Astrocyte (in vitro differentiated cells and primary cell): Measurements from ENCODE around the gene AJAP1. TPM values are rescaled to one million over a fixed set of nuclear protein-coding genes. Genes with fewer than 3 reads are reported as not detected.

Experiments used
- DNase-seq: peaks from one replicate; pipeline ENCODE4 v3.0.0-alpha.2; 2010; ENCODE audit warnings: low read depth
- FAIRE-seq: peaks from 2 replicates; lab custom pipeline; 2011; peaks lifted over from hg19 to GRCh38; lab: Jason Lieb, UNC
- H2AFZ ChIP-seq: 2 replicates; pipeline ENCODE4 v1.6.0; 2012; ENCODE audit warnings: low read depth, low read length, inconsistent platforms
- H3K27ac ChIP-seq: 2 replicates; pipeline ENCODE4 v1.5.1; 2011; ENCODE audit warnings: low read depth, low read length, inconsistent platforms
- H3K27me3 ChIP-seq: 2 replicates; pipeline ENCODE4 v1.6.0; 2011; ENCODE audit warnings: low read length, inconsistent platforms; ENCODE audit not compliant: insufficient read depth
- H3K36me3 ChIP-seq: 2 replicates; pipeline ENCODE4 v1.5.1; 2011; ENCODE audit warnings: low read length, inconsistent platforms; ENCODE audit not compliant: insufficient read depth
- H3K4me1 ChIP-seq: 2 replicates; pipeline ENCODE4 v1.5.1; 2011; ENCODE audit warnings: low read length, inconsistent platforms; ENCODE audit not compliant: insufficient read depth
- H3K4me2 ChIP-seq: 2 replicates; pipeline ENCODE4 v1.6.0; 2012; ENCODE audit warnings: low read length, inconsistent platforms
- H3K4me3 ChIP-seq: 2 replicates; pipeline ENCODE4 v1.5.1; 2011; ENCODE audit warnings: low read depth, mild to moderate bottlenecking, low read length, inconsistent platforms; ENCODE audit not compliant: insufficient read depth
- H3K79me2 ChIP-seq: 2 replicates; pipeline ENCODE4 v1.6.0; 2012; ENCODE audit warnings: mild to moderate bottlenecking, low read length, inconsistent platforms; ENCODE audit not compliant: insufficient read depth
- H3K9ac ChIP-seq: 2 replicates; pipeline ENCODE4 v1.6.0; 2012; ENCODE audit warnings: mild to moderate bottlenecking, low read length, inconsistent platforms
- H3K9me3 ChIP-seq: 2 replicates; pipeline ENCODE4 v1.5.1; 2012; ENCODE audit warnings: low read depth, mild to moderate bottlenecking, low read length, inconsistent platforms; ENCODE audit not compliant: insufficient read depth
- H4K20me1 ChIP-seq: 2 replicates; pipeline ENCODE4 v1.6.0; 2012; ENCODE audit warnings: low read length, inconsistent platforms; ENCODE audit not compliant: insufficient read depth
- H3K27ac Mint-ChIP-seq: one replicate; pipeline ENCODE4 v1.8.0; 2021; ENCODE audit warnings: mild to moderate bottlenecking, mixed read lengths; ENCODE audit not compliant: unreplicated experiment
- H3K27me3 Mint-ChIP-seq: one replicate; pipeline ENCODE4 v1.8.0; 2021; ENCODE audit warnings: low read depth, mixed read lengths; ENCODE audit not compliant: unreplicated experiment
- H3K36me3 Mint-ChIP-seq: one replicate; pipeline ENCODE4 v1.8.0; 2021; ENCODE audit warnings: low read depth, mixed read lengths; ENCODE audit not compliant: unreplicated experiment
- H3K4me1 Mint-ChIP-seq: one replicate; pipeline ENCODE4 v1.8.0; 2021; ENCODE audit warnings: low read depth, mixed read lengths; ENCODE audit not compliant: unreplicated experiment
- H3K4me3 Mint-ChIP-seq: one replicate; pipeline ENCODE4 v1.8.0; 2021; ENCODE audit warnings: mild to moderate bottlenecking, moderate library complexity, mixed read lengths; ENCODE audit not compliant: unreplicated experiment
- H3K9me3 Mint-ChIP-seq: one replicate; pipeline ENCODE4 v1.8.0; 2021; ENCODE audit warnings: mild to moderate bottlenecking, mixed read lengths; ENCODE audit not compliant: unreplicated experiment
- CTCF ChIP-seq: IDR thresholded peaks from 2 replicates; pipeline ENCODE4 v1.5.1; 2011; ENCODE audit warnings: low read depth, mild to moderate bottlenecking, inconsistent platforms, low read length, moderate library complexity; ENCODE audit not compliant: insufficient read depth
- EZH2 ChIP-seq: IDR thresholded peaks from 2 replicates; pipeline ENCODE4 v1.6.1; 2012; ENCODE audit warnings: mild to moderate bottlenecking, low read length, inconsistent platforms; ENCODE audit not compliant: insufficient read depth
- total RNA-seq: library from RNA; stranded (reverse); gene quantifications from 2 replicates; pipeline ENCODE4 v1.2.1, GENCODE V29; 2021

Gene AJAP1
- total RNA-seq, 1 donor from 2014 or later: 0.34 TPM

DNA sequence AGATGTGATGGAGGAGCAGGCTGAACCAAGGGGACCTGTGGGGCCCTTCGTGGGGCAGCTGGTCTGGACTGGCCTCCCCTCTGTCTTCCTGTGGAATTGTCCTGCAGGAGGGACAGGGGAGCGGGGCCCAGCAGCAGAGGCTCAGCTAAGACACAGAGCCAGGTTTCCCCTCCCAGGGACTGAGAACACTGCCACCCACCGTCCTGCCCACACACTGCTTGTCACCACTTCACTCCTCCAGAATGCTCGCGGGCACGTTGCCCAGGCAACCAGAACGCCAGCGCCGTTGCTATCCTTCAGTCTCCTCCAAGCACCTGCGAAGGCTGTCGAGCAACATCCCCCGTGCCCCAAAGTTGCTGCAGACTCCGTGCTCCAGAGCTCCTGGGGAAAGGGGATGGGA lies 46.4 kb downstream of the AJAP1 start:
- Mint-ChIP-seq H3K27ac (no peak overlapping the region), H3K4me1 (peaks cover 7% of the 10 kb centered on the region), H3K4me3 (no peak overlapping the region), H3K27me3 (peaks cover 26% of the 10 kb centered on the region), H3K9me3 (no peaks in the 10 kb centered on the region), H3K36me3 (no peaks in the 10 kb centered on the region)
- TF ChIP-seq CTCF: no peak
- no peak for TF ChIP-seq EZH2
- no peaks in the 10 kb centered on the region for H3K36me3 ChIP-seq
- no peak overlapping the region for H3K4me2 ChIP-seq
- no peak overlapping the region for H2AFZ ChIP-seq
- no peaks in the 10 kb centered on the region for H3K79me2 ChIP-seq
- no peaks in the 10 kb centered on the region for H3K4me1 ChIP-seq
- peaks cover 5% of the 10 kb centered on the region for H3K9me3 ChIP-seq
- H3K9ac ChIP-seq: no peak overlapping the region
- H4K20me1 ChIP-seq: no peaks in the 10 kb centered on the region
- FAIRE-seq (no peak), DNase-seq (no peak)
- no peaks in the 10 kb centered on the region for H3K27me3 ChIP-seq
- H3K27ac ChIP-seq: no peak overlapping the region
- no peak overlapping the region for H3K4me3 ChIP-seq

GRCh38 chr1:4701276-4701675 lies 46.9 kb downstream of the AJAP1 start:
- no peak overlapping the region for H3K4me3 ChIP-seq
- H2AFZ ChIP-seq: no peak overlapping the region
- Mint-ChIP-seq H3K9me3 (no peaks in the 10 kb centered on the region), H3K27me3 (peaks cover 26% of the 10 kb centered on the region), H3K36me3 (no peaks in the 10 kb centered on the region), H3K4me3 (no peak overlapping the region), H3K4me1 (peaks cover 9% of the 10 kb centered on the region), H3K27ac (no peak overlapping the region)
- no peak overlapping the region for H3K27ac ChIP-seq
- no peak overlapping the region for H3K4me2 ChIP-seq
- no peak for FAIRE-seq
- H3K4me1 ChIP-seq: no peaks in the 10 kb centered on the region
- no peaks in the 10 kb centered on the region for H3K79me2 ChIP-seq
- no peak for DNase-seq
- H3K36me3 ChIP-seq: no peaks in the 10 kb centered on the region
- peaks cover 5% of the 10 kb centered on the region for H3K9me3 ChIP-seq
- TF ChIP-seq CTCF (no peak), EZH2 (no peak)
- H4K20me1 ChIP-seq: no peaks in the 10 kb centered on the region
- no peak overlapping the region for H3K9ac ChIP-seq
- H3K27me3 ChIP-seq: no peaks in the 10 kb centered on the region

DNA sequence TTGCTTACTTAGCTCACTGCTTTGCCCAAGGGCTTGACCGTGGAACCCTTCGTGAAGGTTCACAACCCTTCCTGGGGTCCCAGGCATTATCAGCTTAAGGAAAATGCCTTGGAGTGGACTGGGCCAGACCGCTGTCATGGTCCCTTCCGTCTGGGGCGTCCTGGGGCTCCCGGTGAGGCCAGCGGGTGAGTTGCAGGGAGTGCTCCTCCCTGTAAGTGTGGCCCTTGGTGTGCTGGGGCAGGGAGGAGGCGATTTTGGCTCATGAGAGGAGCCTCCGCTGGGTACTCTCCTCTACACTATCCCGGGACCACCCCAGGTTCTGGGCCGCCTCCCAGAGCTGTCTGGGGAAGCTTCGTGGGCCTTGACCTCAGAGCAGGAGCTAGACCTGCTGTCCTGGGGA lies 48.1 kb downstream of the AJAP1 start:
- Mint-ChIP-seq H3K27ac (no peak overlapping the region), H3K9me3 (no peaks in the 10 kb centered on the region), H3K27me3 (peaks cover 29% of the 10 kb centered on the region), H3K36me3 (no peaks in the 10 kb centered on the region), H3K4me1 (peaks cover 10% of the 10 kb centered on the region), H3K4me3 (no peak overlapping the region)
- Histone ChIP-seq H2AFZ (no peak overlapping the region), H3K27me3 (no peaks in the 10 kb centered on the region), H3K9me3 (no peaks in the 10 kb centered on the region), H4K20me1 (no peaks in the 10 kb centered on the region), H3K27ac (peak overlapping the region; percentile 5), H3K4me1 (no peaks in the 10 kb centered on the region), H3K36me3 (no peaks in the 10 kb centered on the region), H3K9ac (no peak overlapping the region), H3K4me2 (no peak overlapping the region), H3K4me3 (no peak overlapping the region), H3K79me2 (no peaks in the 10 kb centered on the region)
- DNase-seq: no peak
- no peak for FAIRE-seq
- TF ChIP-seq EZH2: no peak
- no peak for TF ChIP-seq CTCF
